PC-3 (cell line): ENCODE measurements around the gene MISP. TPM values are rescaled to one million over a fixed set of nuclear protein-coding genes. Genes with fewer than 3 reads are reported as not detected.

Experiments
- ATAC-seq: fragments of 200-7000 bp; cut with Tn5 transposase; 2 replicates; pipeline ENCODE4 v1.9.1; 2020; ENCODE audit warnings: mild to moderate bottlenecking, moderate library complexity
- BruUV-seq: library from RNA; stranded (reverse); fragments of 400-500 nt; replicated peaks from 2 replicates; lab custom pipeline; 2021; lab: Mats Ljungman, UMichigan
- CTCF ChIA-PET: fragments of 300-600 bp; sonication (Branson Sonifier 250); formaldehyde crosslinking; loops from one replicate; lab custom pipeline; 2022; ENCODE audit warnings: antibody characterized with exemption; lab: Charles Lee
- POLR2A ChIA-PET: fragments of 300-600 bp; sonication (Branson Sonifier 250); formaldehyde crosslinking; loops from one replicate; lab custom pipeline; 2022; ENCODE audit warnings: antibody characterized with exemption; ENCODE audit not compliant: unreplicated experiment; lab: Charles Lee
- DNase-seq: peaks from one replicate; pipeline ENCODE4 v3.0.0-alpha.2; 2015
- H2AFZ ChIP-seq: fragments of 300-600 bp; sonication (generic); 2 replicates; pipeline ENCODE4 v1.6.0; 2016; ENCODE audit warnings: antibody characterized with exemption, low read length
- H3F3A ChIP-seq: fragments of 300-600 bp; sonication (generic); one replicate; pipeline ENCODE4 v1.6.0; 2017; ENCODE audit warnings: antibody characterized with exemption, low read length, control low read depth, mild to moderate bottlenecking; ENCODE audit not compliant: unreplicated experiment
- H3K27ac ChIP-seq: fragments of 300-600 bp; sonication (generic); 2 replicates; pipeline ENCODE4 v1.5.1; 2016; ENCODE audit warnings: mild to moderate bottlenecking, low read length
- H3K27me3 ChIP-seq: fragments of 300-600 bp; sonication (generic); 2 replicates; pipeline ENCODE4 v1.6.1; 2016; ENCODE audit warnings: low read length, mixed read lengths
- H3K36me3 ChIP-seq: fragments of 300-600 bp; sonication (generic); 2 replicates; pipeline ENCODE4 v1.6.1; 2016; ENCODE audit warnings: low read depth, mixed run types, low read length, mixed read lengths
- H3K4me1 ChIP-seq: fragments of 300-600 bp; sonication (generic); 2 replicates; pipeline ENCODE4 v1.5.1; 2016; ENCODE audit warnings: low read length; ENCODE audit not compliant: insufficient read depth
- H3K4me2 ChIP-seq: fragments of 300-600 bp; sonication (generic); 2 replicates; pipeline ENCODE4 v1.6.0; 2016; ENCODE audit warnings: low read length
- H3K4me3 ChIP-seq: fragments of 300-600 bp; sonication (generic); 2 replicates; pipeline ENCODE4 v1.5.1; 2016; ENCODE audit warnings: mild to moderate bottlenecking, low read length, mixed read lengths
- H3K79me2 ChIP-seq: fragments of 300-600 bp; sonication (generic); 2 replicates; pipeline ENCODE4 v1.6.1; 2017; ENCODE audit warnings: low read length, mixed read lengths
- H3K9ac ChIP-seq: fragments of 300-600 bp; sonication (generic); 2 replicates; pipeline ENCODE4 v1.6.0; 2016; ENCODE audit warnings: mild to moderate bottlenecking, low read length
- H3K9me2 ChIP-seq: fragments of 300-600 bp; sonication (generic); replicated peaks from 2 replicates; pipeline ENCODE4 v1.6.1; 2016; ENCODE audit warnings: mixed run types, low read length, mixed read lengths
- H3K9me3 ChIP-seq: fragments of 300-600 bp; sonication (generic); 2 replicates; pipeline ENCODE4 v1.6.1; 2016; ENCODE audit warnings: low read length, mixed read lengths
- H4K20me1 ChIP-seq: fragments of 300-600 bp; sonication (generic); 2 replicates; pipeline ENCODE4 v1.6.1; 2016; ENCODE audit warnings: low read length, mixed read lengths
- CTCF ChIP-seq: fragments of 300-600 bp; sonication (generic); conservative IDR thresholded peaks from 2 replicates; pipeline ENCODE4 v1.5.1; 2017; ENCODE audit warnings: antibody characterized with exemption, low read depth, mild to moderate bottlenecking, low read length
- EZH2 ChIP-seq: fragments of 300-600 bp; sonication (generic); IDR thresholded peaks from one replicate; pipeline ENCODE4 v1.6.1; 2017; ENCODE audit warnings: antibody characterized with exemption, mild to moderate bottlenecking, low read length; ENCODE audit not compliant: unreplicated experiment
- EZH2phosphoT487 ChIP-seq: fragments of 300-600 bp; sonication (generic); IDR thresholded peaks from 2 replicates; pipeline ENCODE4 v1.6.1; 2018; ENCODE audit warnings: mild to moderate bottlenecking, antibody characterized with exemption, low read length, borderline replicate concordance
- intact Hi-C: fragments of 100-400 bp; cut with micrococcal nuclease; formaldehyde crosslinking; loops from 2 replicates; pipeline ENCODE4 v1.9.0; 2023
- total RNA-seq: library from RNA; depleted of rRNA; stranded (reverse); fragments of >200 nt; gene quantifications from 2 replicates; pipeline ENCODE4 v1.2.3, GENCODE V29; 2014

The MISP gene
- total RNA-seq, 1 experiment from 2014 or later, result 115 TPM

GRCh38 chr19:769616-770015 lies 18.7 kb downstream of the MISP start:
- CTCF ChIA-PET, result interaction anchor here (0.6 to 0.7 kb wide), 2 partner anchors 187 to 198 kb away, joined by 7 read pairs; no protein-coding TSS in a partner anchor

GRCh38 chr19:771332-771785 lies 20.4 kb downstream of the MISP start:
- peak; percentile 50 for DNase-seq
- ChIA-PET CTCF (no interaction called here), POLR2A (interaction anchor here (0.6 kb wide), 1 partner anchor 18 kb away, joined by 4 read pairs; no protein-coding TSS in a partner anchor)
- no TSS peak for BruUV-seq
- ATAC-seq, result peak; percentile 59
- H3K9me3 ChIP-seq, result no peaks in the 10 kb centered on the region
- no peaks in the 10 kb centered on the region for H4K20me1 ChIP-seq
- no peak overlapping the region for H3K4me3 ChIP-seq
- H3K4me2 ChIP-seq, result no peak overlapping the region
- H3K27ac ChIP-seq, result no peak overlapping the region
- intact Hi-C loops, result loop anchor here (2.0 kb wide), 1 partner anchor 59 kb away; no protein-coding TSS in a partner anchor
- no peaks in the 10 kb centered on the region for H3K27me3 ChIP-seq
- no peak overlapping the region for H3K9ac ChIP-seq
- H3K36me3 ChIP-seq, result no peaks in the 10 kb centered on the region
- no peaks in the 10 kb centered on the region for H3K4me1 ChIP-seq
- TF ChIP-seq EZH2phosphoT487 (no peak), CTCF (peak; percentile 36)
- H3K9me2 ChIP-seq, result no peaks in the 10 kb centered on the region
- H3K79me2 ChIP-seq, result no peaks in the 10 kb centered on the region
- no peaks in the 10 kb centered on the region for H3F3A ChIP-seq
- H2AFZ ChIP-seq, result no peak overlapping the region

More at GRCh38 chr19:769616-770015, 18.7 kb downstream of the MISP start:
- H3K4me2 ChIP-seq, result no peak overlapping the region
- BruUV-seq, result no TSS peak
- H3K27me3 ChIP-seq, result no peaks in the 10 kb centered on the region
- H3K9me3 ChIP-seq, result no peaks in the 10 kb centered on the region
- 0 out of 2 replicates have a peak, but pooled peaks cover under 1% of the 10 kb centered on the region for H3K36me3 ChIP-seq
- H3F3A ChIP-seq, result no peaks in the 10 kb centered on the region
- H2AFZ ChIP-seq, result no peak overlapping the region
- H3K4me3 ChIP-seq, result no peak overlapping the region
- no peak overlapping the region for H3K9ac ChIP-seq
- POLR2A ChIA-PET, result no interaction called here
- no peaks in the 10 kb centered on the region for H3K79me2 ChIP-seq
- DNase-seq, result no peak
- H4K20me1 ChIP-seq, result no peaks in the 10 kb centered on the region
- intact Hi-C loops, result loop anchor here (2.0 kb wide), 1 partner anchor 61 kb away; no protein-coding TSS in a partner anchor
- TF ChIP-seq EZH2, result no peak
- TF ChIP-seq CTCF, result no peak
- no peak for TF ChIP-seq EZH2phosphoT487
- no peaks in the 10 kb centered on the region for H3K4me1 ChIP-seq
- no peak overlapping the region for H3K27ac ChIP-seq
- no peaks in the 10 kb centered on the region for H3K9me2 ChIP-seq
- no peak for ATAC-seq

- no peak for ATAC-seq
- H3K27me3 ChIP-seq, result no peaks in the 10 kb centered on the region
- H3K9me2 ChIP-seq, result no peaks in the 10 kb centered on the region
- no peaks in the 10 kb centered on the region for H4K20me1 ChIP-seq
- POLR2A ChIA-PET, result no interaction called here
- CTCF ChIA-PET, result no interaction called here
- no peak overlapping the region for H3K9ac ChIP-seq
- no peaks in the 10 kb centered on the region for H3F3A ChIP-seq
- no peak overlapping the region for H3K27ac ChIP-seq
- H3K9me3 ChIP-seq, result no peaks in the 10 kb centered on the region
- TF ChIP-seq EZH2phosphoT487 (no peak), CTCF (no peak), EZH2 (no peak)
- intact Hi-C loops, result no loop called here
- no peak overlapping the region for H2AFZ ChIP-seq
- no peaks in the 10 kb centered on the region for H3K79me2 ChIP-seq
- H3K4me2 ChIP-seq, result no peak overlapping the region
- no TSS peak for BruUV-seq
- H3K4me3 ChIP-seq, result no peak overlapping the region
- no peak for DNase-seq
- no peaks in the 10 kb centered on the region for H3K4me1 ChIP-seq
- no peaks in the 10 kb centered on the region for H3K36me3 ChIP-seq
Measured at GRCh38 chr19:772063-772462, 21.2 kb downstream of the MISP start.
